GM19463 (cell line): ENCODE measurements around the gene SLC30A7.
A peak's percentile ranks its signal among the peaks of the same experiment; 100 is the strongest.

Source experiments
- ATAC-seq: cut with Tn5 transposase; IDR thresholded peaks from one replicate; pipeline ENCODE4 v1.9.1; 2021; ENCODE audit warnings: mild to moderate bottlenecking, moderate library complexity; ENCODE audit not compliant: unreplicated experiment

Gene SLC30A7

DNA sequence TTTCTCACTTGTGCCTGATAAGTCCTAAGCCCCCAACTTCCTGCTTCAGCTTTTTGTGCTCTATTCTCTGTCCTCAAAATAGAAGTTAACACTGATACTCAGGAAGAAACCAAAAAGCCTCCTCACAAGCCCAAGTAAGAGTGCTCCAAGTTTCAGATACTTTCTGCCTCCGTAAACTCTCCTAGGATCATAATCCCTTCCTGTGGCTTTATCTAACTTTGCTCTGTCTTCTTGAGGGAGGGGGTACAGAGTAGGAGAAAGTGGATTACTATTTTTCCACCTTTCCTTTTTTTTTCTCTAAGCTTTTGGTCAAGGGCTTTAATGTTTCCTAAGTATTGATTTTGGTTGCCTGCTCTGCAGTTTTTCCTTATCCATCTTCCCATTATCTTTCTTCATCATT is 75.1 kb downstream of the SLC30A7 start:
- ATAC-seq, result no peak

DNA sequence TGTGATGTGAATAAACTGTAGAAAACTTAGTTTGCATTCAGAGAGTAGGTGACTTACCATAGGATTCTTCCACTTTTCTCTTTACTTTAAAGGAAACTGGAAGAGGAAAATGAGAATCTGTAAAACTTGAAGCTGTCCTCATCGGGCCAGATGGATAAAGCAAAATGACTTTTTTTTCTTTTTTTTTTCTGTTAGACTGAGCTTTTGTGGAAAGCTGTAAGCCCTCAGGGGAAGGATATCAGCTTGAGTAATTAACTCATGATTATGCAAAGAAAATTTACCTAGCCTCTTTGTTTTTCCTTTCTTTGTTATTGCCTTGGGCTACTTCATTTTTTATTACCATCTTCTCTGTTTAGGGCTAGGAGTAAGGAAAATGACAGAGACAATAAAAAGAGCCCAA is 76.3 kb downstream of the SLC30A7 start:
- no peak for ATAC-seq

DNA sequence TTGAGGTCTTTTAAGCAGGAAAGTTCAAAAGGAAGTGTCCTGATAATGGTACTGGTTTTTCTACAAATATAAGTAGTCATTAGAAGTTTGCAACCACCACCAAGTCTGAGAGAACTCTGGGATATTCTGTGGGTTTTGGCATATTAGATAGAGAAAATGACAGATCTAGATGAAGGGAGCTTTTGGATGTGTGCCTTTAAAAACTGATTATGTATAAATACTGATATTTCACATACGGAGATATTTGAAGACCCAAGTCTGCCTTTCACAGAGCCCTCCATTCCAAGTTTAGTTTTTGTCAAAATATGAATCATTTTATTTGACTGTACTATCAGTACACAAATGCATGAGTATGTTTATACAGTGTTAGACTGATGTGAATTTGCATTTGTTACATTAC is 81.0 kb downstream of the SLC30A7 start:
- ATAC-seq, result no peak

DNA sequence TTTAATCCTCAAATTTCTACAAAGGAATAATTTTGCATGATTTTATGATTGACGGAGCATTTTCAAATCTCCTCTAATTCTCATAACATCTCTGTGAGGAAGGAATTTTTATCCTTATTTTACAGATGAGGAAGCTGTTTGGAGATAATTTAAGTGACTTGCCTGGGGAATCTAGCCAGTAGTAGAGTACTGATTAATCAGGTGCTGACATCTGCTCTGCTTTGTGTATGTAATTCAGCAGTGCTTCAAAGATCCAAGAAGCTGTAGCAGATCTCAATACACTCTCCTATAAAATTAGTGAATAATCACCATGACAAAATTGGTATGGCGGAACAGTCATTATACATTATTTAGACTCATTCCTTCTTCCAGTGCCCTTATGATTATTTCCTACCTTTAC is 83.7 kb downstream of the SLC30A7 start:
- no peak for ATAC-seq

DNA sequence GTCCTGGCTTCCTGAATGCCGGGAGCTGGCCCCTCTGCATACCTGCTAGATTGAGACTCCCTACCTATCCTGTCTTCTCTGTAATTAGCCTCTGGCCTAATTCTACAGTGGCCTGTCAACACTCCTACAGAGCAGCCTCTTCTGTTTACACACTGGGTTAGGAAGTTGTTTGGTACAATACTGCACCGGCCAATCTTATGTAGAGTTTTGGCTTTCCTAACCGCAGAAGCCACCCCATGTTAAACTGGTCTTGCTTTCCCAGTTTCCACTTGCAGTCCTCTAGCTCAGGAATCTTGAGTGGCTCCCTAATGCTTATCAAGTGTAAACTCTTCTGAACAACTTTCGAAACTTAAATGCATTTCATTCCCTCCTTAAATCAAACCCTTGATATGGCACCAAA is 86.9 kb downstream of the SLC30A7 start:
- no peak for ATAC-seq

DNA sequence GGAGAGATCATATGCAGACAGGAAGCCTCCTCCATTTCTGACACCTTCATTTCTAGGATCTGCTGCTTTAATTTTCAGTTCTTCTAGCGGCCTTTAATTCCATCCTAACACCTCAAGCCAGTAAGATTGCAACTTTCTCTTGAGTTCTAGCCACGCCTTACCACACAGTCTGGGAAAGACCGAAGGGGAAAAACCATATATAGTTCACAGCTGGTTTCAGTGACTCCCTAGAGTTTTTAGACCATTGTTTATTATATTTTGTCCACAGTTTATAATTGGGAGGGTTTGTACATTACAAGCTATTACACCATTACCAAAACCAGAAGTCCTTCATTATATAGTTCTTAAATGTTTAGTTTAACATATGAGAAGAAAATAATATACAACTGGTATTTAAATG is 92.2 kb downstream of the SLC30A7 start:
- ATAC-seq, result no peak

DNA sequence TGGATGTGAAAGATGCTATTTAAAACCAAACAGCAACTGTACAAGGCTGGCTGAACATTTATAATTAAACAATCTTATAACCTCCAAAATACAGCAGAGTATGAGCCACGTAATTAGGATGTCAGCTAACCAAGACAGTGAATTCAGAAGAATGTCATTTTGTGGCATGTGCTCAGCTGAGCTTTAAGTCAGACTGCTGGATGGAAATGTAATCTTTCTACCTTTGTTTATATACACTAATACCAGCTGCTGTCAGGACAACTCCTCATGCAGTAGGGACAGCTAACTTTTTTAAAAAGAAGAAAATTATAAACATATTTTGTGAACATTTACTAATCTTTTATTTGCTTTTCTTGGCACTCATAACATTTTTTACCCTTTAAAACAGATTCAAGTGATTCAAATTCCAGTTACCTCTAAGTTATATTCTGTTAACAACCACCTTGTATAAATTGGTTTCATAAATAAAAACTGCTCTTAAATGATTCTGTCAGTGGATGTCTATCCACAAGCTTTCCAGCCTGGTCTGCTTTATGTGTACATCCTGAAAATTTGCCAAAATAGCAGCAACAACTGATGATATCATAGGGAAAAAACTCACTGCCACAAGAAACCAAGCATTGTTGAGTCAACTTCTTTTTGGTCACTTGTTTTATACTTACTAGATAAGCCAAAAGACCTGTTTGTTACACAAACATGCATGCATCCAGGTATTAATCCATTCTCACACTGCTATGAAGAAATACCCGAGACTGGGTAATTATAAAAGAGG is 93.6 kb downstream of the SLC30A7 start:
- no peak for ATAC-seq

DNA sequence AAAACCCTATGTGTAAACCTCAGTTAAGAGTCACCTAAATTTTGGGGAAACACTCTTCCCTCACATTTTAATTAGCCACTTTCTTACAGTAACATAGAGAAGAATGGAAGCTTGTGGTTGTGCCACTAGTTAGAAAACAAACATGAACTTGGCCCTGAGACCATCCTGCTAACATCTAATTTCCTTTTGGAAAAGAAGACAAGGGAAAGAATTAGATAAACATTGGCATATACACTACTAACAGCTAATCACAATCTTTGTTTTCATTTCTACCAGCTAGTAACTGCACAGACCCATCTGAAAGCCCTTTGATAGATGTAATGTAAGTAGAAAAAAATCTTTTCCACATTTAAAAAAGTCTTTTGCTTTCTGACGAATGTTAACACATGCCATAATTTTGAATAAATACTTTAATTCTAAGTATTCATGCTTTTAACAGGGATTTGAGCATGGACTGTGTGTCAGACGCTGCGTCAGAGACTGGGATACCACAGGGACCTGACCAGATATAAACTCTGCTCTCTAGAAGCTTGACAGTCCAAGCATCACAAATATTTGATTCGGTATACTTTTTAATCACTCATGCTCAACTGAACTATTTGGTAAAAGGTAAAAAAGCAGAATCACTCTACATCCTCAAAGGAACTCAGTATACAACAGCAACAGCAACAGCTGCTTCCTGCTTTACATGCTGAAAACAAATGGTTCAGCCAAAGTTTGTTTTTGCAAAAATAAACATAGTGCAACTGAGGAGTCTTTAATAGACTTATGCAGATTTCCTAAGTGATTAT is 99.5 kb downstream of the SLC30A7 start:
- ATAC-seq, result no peak

DNA sequence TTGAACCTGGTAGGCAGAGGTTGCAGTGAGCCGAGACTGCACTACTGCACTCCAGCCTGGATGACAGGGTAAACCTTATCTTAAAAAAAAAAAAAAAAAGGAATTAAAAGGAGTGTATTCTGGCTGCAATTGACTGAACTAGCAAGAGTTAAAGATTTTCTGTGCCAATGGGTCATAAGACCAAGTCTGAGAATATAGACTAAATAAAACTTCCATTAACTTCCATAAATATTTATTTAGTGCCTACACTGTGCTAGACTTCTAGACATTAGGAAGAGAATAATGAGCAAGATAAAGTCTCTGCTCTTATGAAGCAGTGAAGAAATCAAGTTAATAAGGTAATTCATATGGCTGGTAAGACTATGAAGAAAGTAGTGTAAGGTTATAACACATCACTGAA is 102.5 kb downstream of the SLC30A7 start:
- no peak for ATAC-seq

DNA sequence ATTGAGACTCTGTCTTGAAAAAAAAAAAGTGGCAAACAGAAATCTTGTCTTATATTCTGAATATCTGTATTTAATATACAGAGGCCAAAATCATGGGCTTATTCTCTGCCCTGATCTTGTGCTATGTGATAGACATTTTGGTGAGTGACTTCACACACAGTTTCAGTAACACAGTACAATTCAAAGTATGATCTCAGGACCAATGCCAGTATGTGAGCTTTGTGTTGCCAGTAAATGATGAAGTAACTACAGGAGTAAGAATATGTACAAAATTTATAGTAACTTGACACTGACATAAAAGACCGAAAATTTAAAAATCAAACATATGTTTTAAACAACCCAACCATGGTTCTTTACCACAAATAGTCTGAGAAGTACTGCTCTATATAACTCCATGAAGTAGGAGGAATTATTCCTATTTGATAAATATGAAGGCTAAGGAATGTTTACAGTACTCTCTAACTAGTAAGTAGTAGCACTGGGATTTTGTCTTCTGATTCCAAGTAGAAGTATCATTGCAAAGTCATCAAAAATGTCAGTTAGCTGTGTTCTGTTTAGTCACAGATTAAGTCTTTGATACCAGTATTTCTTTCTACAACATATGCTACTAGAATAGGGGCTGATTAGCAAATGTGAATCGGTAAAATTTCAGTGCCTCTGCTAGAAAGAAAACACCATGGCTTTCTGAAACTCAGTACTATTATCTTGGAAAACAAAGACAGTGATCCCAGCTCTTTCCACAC is 104.4 kb downstream of the SLC30A7 start:
- ATAC-seq, result no peak

DNA sequence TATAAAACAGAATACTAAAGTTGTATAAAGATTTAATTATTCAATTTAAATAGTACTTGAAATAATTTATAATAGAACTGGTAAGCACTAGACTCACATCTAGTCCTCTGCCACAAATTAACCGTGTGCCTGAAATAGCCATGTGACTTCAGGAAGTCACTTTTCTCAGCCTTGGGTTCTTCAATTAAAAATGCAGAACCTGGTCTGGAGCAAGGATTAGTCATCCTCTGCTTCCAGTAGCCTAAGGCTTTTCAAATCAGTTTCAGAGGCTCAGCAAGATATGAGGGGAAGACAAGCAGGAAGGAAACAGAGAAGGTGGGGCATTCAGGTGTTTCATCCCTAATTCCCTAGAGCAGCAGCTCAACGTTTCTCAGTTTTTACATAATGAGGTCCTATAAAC is 106.7 kb downstream of the SLC30A7 start:
- ATAC-seq, result no peak

DNA sequence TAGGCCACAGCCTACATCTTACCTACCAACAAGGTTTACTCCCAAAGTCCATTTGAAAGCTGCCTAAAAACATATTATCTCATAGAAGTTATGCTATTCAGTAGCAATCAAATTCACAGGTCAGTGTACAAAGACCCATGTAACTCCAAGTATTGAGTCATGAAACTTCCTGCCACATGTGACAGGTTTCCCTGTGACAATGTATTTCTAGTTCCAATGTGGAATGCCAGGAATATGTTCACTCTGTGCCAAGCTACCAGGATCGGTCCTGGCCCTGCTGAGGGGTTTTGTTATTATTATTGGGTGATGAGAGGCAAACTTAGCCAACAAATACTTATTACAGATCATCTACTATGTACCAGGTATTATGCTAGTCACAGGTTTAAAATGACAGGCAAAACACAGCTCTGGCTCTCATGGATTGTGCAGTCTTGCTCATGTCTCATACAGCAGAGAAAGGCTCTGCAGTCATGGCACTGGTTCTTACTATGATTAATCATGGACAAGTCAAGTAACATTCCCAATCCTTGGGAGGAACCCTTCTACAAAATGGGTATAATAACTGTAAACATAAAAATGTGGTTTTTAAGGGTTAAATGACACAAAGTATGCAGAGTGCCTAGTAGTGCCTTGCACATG is 107.2 kb downstream of the SLC30A7 start:
- no peak for ATAC-seq

DNA sequence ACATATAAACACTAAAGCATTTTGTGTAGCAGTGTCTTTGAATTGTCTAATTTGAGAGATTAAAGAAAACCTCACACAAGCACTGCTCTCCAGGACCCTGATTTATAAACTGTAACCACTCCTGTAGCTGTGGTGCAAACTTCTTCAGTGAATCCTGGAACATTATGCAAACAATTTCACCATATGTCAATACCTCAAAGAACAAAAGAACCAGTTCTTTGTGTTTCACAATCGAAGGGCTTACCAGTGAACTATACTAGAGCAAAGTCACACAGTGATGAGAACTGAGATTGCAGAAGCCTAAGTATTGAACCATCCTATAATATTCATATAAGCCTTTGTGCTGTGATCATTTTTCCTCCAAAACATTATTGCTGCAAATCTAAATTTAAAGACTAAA is 108.2 kb downstream of the SLC30A7 start:
- ATAC-seq, result peak; percentile 64

DNA sequence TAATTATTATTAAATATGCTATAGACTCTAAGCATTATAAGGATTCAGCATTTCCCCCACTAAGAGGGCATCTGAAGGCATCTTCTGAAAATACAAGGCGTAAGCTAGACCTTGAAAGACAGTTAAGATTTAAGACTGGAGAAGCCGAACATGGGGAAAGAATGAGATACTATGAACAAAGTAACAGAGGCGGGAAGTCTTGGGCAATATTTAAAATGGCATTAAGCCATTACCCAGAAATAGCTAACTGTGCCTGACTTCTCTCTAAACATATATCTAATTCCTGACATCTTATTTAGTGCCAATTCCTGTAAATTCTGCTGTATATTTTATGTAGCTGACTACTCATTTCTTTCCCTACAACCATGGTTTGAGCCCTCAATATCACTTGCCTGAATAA is 108.8 kb downstream of the SLC30A7 start:
- ATAC-seq, result no peak

DNA sequence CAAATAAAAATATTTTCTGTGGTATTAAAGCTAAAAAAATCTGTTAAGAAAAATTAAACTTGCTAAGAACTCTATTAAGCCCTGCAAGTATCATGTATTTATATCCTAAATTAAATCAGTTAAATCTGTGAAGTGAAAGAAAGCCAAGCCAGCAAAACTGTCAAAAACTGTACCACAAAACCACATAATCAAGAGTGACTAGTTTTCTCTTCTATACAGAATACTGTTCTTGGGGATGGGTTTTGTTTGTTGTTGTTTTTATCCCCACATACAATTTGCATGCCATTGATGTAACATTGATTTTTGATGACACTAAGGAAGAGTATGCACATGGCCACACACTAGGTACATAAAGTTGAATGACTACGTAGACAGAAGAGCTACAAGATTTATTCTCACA is 109.3 kb downstream of the SLC30A7 start:
- ATAC-seq, result no peak

DNA sequence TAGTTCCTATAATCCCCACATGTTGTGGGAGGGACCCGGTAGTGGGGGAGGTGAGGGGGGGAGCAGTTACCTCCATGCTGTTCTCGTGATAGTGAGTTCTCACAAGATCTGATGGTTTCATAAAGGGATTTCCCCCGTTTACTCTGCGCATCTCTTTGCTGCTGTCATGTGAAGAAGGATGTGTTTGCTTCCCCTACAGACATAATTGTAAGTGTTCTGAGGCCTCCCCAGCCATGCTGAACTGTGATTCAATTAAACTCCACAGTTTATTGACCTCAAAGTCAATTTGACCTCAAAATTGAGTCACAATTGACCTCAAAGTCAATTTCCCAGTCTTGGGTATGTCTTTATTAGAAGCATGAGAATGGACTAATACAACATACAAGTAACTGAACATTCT is 110.0 kb downstream of the SLC30A7 start:
- no peak for ATAC-seq

DNA sequence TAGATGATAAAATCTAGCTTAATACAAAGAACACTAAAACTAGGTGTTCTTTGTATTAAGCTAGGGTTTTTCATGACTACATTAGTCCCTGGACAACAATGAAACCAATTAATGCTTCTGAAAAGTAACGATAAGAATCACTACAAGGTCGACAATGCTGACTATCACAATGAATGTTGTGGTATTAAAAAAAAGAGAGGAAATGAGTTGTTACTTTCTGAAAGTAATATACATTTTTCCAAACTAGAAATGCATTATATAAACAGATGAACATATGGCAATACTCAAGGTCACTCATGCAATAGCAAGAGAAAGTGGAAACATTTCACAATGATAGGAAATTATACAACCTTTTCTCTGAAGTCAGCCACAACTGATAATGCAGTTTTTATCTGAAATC is 110.7 kb downstream of the SLC30A7 start:
- no peak for ATAC-seq

DNA sequence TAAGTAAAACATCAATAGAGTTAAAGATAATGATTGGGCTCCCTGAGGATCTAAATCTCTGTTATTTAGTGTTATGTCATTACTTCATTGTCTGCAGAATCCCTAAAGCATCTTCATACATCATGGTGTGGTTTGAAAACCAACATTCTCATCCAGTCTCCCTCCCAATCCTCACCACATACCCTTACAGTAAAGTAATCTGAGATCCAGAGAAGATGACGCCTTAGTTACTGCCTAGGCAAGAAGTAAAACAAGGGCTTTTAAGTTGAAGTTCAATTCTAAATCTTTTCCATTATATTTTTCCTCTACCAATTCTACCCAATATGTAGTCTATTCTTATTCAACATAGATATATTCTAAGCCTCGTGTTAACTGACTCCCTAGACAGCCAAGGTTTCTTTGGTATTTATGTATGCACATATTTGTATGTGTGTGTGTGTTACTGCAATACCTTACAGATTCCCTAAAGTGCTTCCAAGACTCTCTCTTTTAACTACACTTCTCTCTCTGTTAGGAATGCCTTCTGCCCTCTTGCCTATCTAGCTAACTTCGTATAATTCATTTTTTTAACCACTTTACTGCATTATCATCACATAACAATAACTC is 112.4 kb downstream of the SLC30A7 start:
- no peak for ATAC-seq

DNA sequence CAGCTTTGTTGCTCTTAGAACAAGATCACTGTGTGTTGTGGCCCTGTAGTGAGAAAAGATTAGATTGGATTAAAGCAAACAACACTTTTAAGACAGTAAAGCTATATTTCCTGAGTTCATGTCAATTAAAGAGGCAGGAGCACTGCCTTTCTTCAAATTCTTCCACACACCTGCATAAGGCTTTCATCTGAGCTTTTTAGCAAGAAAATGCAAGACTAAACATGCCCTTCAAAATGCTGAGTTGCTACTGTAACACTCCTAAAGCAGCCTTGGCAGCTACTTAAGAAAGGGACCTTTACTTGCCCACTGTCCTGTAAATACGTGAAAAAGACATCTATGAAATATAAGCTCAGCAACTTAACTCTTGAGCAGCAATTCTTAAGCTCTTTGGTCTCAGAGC is 117.9 kb downstream of the SLC30A7 start:
- ATAC-seq, result no peak

DNA sequence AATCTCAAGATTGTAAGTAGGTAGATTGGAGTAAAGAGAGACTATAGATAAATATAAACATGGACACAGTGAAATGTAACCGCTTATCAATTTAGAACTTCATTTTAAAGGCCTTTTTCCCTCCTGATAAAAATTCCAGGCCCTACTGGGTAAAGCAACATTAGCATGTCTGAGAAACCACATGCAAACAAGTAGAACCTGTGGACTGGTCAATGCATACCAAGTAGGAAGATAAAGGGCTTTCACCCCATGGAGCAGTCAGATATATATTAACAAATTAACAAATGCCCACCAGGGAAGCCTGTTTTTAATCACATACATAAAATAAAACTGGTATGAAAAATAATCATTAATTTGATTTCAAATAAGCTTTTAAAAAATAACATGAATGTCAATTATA is 121.6 kb downstream of the SLC30A7 start:
- ATAC-seq, result no peak

DNA sequence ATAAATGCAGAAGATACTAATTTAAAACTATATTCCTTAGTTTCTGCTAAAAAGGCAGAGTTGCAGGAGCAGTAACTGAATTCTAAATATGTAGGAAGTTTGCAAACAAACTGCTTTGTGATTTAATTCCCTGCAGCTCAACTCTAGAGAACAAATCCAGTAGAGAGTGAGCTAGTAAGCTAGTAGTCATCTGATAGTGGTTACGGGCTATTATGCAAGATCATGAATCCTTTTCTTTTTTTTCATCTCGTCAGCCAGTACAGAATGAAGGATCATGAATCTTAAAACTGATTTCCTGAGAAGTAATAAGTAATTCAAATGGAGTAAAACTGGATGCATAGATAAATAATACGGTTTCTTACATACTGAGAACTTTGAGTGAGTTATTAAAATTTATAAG is 126.4 kb downstream of the SLC30A7 start:
- no peak for ATAC-seq
